Effector CD4-positive, alpha-beta T cell (primary cell): Measurements from ENCODE around the gene MOSPD2.

Source experiments
- DNase-seq: peaks from one replicate; pipeline ENCODE4 v3.0.0-alpha.2; 2020

MOSPD2 gene

DNA sequence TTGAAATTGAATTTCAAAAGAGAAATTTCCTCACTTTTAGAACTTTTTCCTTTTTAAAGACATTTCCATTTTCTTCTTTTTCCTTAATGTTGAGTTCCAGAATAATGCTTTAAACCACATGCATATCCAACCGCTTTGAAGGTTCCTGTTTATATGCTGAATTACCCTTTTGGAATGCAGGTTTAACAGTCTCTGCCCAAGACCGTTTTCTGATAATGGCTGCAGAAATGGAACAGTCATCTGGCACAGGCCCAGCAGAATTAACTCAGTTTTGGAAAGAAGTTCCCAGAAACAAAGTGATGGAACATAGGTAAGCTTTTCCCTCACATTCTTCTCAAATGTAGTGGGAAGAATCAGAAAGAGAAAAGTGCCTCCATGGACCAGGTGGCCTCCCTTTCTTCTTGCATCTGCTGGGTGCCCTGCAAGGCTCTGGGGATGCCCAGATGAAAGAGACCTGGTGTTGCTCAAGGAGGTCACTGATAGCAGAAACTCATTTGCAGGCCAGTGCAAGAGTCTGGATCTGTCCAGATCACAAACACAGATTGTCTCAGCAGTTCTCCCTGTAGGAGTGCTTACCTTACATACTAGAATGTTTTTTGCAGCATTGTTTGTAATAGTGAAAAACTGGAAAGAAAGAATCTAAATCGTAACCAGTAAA lies 42.9 kb downstream of the MOSPD2 start:
- no peak for DNase-seq

DNA sequence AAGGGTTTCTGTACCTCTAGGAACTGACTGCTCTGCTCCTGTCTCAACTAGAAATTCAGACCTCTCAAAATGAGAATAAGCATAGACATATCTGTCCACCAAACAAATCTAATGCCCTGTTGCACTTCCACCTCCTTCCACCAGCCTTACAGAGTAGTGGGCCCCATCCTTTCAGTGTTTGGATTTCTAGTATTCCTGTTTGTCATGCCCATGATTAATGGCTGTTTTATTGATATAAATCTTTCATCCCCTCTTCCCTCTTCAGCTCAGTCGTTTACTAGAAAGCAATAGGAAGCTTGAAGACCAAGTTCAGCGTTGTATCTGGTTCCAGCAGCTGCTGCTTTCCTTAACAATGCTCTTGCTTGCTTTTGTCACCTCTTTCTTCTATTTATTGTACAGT lies 46.2 kb downstream of the MOSPD2 start:
- no peak for DNase-seq

DNA sequence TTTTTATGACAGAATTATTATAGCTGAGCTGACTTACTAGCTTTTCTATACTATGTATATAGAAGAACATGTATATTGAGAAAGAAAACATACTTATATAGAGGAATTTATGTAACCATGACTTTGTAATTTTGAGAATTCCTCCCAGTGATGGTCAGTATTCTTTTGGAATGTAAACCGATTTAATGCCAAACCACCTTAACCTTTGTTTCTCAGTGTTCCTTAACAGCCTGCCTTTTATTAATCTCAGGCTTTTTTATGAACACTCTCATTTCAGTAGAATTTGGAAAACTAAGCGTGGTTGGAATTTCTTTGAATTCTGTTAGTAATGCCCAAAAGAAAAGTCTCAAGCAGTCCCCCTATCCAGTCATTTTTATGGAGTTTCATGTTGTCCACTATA lies 47.0 kb downstream of the MOSPD2 start:
- no peak for DNase-seq

DNA sequence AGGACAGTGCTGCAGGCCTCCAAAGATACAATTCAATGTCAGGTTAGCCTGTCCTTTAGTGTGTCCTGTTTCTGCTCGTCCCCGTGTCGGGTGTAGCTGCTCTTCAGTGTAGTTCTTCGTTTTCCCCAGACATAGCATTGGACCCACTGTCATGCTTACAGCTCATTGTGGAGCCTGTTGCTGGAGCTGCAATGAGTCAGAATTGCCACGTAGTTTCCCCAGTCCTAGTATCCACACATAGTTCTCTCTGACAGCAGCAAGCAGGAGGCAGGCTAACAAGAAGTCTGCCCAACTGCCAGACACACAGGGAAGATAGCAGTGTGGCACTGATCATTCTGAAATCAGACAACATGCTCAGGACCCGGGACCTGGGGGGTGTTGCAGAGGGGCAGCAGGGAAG lies 49.2 kb downstream of the MOSPD2 start:
- no peak for DNase-seq

DNA sequence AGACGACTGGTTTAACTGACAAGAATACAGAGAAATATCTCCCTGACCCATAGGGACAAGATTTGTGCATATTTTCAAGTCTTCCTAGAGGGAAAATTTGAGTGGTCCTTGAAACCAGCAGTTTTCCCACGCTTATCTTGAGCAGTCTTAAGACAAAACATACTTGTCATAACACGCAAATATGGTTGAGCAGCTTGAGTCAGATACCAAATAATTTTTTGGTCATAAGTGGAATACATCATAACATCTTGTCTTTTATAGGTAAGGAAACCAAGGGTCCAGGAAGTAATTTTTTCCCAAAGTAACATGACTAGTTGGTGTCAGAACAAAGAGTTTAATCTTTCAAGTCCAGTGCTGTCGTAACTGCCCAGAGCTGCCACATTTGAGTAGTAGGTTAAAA lies 50.5 kb downstream of the MOSPD2 start:
- DNase-seq: no peak

DNA sequence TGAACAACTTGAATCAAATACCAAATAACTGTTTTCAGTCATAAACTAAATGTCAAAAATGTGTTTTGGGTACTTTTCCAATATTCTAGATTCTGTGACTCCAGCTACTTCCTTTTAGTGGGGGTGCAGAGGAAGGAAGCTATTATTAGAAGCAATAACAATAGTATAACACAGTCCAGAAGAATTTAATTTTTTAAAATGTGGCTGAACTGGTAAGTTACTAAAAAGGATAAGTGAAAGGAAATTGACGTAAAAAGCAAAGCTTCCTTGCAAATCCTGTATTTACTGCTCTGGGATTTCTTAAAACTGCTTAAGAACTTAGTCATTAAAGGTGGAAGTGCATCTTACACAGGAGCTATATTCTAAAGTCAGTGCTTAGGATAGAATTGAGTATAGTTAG lies 53.2 kb downstream of the MOSPD2 start:
- DNase-seq: no peak

DNA sequence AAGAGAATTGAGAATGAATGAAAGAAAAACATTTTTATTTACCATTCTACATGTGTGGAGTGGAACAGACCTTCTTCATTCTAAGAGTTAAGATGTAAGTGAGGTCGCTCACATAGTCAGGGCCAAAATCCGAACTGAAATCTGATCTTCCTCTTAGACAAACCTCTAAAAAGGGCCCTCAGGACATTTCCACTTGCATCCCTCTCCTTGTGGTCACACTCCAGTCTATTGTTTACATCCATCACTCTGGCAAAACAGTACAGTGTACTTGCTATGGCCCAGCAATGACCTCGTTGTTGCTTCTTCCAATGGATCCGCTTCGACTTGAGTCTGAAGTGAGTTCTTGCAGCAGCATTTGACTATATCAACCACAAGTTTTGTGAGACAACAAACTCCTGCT lies 54.2 kb downstream of the MOSPD2 start:
- no peak for DNase-seq

DNA sequence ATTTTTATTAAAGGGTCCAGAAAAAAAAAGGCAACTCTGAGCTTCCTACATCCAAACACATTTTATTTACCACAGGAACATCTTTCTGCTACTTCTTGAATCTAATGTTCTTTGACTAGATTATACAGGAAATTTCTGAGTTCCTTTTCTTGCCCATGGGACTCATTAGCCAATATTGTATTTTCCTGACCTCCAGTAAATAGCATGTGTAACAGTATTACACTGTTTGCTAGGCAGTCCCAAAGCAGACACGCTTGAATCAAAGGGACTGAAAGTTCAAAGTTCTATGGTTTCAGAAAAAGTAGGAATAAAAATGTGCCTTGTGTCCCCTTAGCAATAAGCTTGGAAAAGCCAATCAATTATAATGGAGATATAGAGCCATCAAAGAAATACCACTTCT lies 57.4 kb downstream of the MOSPD2 start:
- DNase-seq: no peak

DNA sequence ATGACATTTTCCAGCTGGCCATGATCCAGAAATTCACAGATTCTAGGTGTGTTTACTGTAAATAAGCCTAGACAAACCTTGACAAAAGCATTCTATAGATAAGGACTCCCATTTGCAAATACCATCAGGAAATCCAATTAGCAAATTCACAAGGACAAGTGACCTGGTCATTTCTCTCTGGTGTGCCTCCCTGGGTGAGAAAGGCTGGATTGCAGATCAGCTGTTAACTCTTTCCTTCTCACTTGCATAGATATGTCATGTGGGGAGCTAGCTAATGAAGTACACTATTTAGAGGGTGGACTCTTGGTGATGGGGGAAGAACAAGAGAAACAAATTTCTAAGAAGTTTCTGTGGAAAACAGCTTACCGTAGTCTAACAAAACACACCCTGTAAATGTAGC lies 58.9 kb downstream of the MOSPD2 start:
- DNase-seq: no peak

DNA sequence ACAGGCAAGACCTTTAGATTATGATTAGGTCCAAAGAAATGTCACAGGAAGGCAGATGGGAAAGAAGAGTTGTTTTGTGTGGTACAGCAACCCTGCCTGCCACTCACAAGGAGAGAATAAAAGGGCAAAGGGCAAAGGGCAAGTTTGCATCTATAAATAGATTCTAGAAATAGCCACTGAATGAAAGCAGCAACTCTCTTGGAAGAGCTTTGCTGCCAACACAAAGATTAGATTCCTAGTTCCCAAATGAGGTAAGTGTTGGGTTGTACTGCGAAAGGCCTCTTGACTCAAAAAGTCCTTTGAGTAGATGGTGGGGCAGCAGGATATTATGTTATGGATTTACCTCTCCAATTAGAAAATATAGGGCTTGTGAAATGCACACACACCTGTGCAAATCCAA lies 61.2 kb downstream of the MOSPD2 start:
- no peak for DNase-seq

DNA sequence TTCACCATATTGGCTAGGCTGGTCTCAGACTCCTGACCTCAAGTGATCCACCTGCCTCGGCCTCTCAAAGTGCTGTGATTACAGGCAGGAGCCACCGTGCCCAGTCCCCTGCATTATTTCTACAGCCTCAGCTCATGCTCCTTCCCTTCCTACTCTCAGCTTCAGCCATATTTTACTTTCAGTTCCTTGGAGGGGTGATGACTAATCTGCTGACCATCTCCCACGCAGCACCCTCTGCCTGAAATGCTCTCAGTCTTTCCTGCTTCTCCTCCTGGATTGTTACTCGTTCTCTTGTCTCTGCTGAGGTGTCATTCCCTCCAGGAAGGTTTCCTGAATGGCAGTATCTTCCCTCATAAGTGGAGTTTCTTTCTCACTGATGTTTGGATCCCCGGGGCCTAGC lies 63.3 kb downstream of the MOSPD2 start:
- DNase-seq: no peak

DNA sequence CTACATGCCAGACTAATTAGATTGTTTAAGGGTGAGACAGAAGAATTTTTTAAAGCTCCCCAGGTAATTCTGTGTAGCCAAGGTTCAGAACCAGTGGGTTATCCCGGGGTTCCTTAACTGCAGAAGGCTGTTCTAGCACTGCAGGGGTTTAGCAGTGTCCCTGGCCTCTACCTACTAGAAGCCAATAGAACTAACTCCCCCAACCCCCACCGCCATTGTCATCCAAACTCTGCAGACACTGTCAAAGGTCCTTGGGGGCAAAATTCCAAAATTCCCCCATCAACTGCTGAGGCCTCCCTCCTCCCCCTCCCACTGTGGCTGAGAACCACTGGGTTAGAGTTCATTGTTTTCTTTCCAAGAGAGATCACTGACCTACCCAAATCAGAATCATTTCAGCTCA lies 66.4 kb downstream of the MOSPD2 start:
- no peak for DNase-seq

DNA sequence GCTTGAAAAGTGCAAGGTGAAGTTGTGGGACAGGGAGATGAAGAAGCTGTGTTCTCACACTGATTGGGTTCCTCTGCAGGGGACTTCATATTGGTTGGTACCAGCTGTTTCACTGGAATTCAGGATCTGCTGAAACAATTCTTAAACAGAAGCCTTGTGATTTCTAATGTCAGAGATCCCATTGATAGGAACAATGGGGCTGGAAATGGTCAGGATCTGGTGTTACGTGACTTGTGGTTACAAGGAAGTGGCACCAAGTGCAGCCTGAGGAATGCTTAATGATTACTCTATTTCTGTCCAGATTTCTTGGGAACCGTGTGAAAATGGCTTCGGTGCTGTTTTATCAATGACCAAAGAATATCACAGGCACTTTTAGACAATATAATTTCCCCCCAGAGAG lies 68.1 kb downstream of the MOSPD2 start:
- no peak for DNase-seq

DNA sequence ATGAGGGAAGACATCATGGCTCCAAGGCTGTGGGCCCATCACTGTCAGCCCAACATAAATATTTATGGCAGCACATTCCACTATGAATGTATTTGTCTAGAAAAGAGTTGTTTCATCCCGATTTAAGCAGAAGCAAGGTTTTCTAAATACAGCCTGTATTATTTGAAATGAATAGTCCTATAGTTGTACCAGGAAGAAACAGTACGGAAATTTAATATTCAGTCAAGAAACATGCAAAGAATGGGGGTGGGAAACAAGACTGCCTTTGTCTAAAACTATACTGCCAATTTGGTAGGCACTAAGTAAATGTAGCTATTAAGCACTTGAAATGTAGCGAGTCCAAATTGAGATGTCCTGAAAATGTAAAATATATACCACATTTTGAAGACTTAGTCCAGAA lies 69.1 kb downstream of the MOSPD2 start:
- DNase-seq: no peak

DNA sequence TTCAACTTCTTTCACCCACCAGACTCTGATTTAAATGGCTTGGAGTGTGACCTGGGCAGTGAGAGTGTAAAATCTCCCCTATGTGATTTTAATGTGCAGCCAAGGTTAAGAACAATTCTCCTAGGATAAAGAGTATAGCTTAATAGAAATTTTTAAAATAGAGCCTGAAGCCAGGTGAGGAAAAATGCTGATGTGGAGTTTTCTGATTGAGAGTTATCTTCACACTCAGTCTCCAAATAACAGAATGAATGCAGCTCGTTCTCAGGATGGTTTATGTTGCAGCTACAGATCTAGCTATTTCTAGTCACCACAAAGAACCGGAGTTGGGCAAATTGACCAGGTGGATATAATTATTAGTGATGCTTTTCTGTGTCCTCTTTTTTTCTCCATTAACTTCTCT lies 70.7 kb downstream of the MOSPD2 start:
- no peak for DNase-seq

DNA sequence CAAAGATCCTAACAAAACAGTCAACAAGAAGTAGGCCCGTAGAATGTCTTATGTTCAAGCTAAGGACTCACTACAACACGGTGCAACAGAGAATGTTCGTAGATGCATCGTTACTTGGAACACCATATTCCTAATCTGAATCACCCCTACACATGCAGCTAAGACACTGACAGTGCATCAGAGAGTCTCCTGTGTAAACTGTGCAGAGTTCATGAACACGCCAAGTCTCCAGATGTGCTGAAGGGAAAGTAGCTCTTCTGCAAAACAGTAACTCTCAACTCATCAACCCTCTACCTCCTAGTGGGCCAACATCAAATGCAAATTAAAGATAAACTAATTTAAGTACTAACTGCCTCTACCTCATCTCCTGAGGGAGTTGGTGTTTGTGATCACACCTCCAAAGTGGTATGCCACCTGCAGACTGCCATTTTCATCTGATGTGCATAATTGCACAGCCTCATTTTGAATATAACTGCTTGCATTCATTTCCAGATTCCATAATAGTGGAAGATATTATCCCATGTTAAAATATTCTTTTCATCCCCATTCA lies 73.5 kb downstream of the MOSPD2 start:
- no peak for DNase-seq

DNA sequence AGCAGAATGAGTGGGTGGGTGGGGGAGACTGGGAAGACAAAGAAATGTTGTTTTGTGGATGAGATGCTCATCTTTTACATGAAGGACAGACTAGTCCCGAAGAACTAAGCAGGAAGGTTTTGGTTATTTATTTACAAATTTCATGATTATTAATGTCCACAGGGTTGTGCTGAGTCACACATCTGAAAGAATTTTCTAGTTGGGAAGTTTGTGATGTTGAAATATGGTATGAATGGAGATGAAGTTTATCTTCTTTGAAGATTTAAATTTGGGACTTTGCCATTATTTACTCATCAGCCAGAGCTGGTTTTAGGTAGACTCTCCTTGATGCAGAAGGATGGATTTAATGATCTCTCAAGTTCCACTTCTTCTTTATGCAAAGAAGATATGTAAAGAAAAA lies 75.5 kb downstream of the MOSPD2 start:
- no peak for DNase-seq

DNA sequence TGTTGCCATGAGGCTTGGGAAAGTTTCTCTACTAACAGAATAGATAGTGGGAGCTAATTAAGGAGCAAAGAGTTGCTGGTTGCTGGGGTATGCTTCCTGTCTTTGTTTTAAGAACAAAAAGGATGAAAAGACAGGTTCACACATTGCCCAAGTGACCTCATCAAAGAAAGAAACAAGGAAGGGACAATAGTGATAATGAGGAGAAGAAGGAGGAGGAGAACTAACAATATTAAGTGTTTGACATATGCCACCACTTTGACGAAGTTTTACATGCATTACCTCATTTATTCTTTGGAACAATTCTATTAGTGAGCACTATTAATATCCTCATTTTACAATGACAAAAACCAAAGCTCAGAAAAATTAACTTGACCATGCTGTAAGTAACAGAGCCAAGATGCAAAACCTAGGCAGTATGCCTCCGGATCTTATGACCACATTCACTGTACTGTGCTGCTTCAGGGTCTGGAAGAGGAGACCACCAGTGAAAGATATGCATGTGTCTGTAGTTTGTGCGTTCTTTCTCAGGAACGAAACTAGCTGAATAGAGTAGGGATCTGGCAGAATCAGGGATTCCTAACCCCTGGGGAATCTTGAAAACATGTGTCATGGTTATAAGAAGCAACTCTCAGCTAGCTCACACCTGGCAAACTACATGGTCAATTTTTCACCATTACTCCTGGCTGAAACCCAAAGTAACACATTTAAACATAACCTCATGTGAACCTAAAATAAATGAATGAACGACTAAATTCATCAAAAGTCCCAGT lies 83.8 kb downstream of the MOSPD2 start:
- DNase-seq: no peak

DNA sequence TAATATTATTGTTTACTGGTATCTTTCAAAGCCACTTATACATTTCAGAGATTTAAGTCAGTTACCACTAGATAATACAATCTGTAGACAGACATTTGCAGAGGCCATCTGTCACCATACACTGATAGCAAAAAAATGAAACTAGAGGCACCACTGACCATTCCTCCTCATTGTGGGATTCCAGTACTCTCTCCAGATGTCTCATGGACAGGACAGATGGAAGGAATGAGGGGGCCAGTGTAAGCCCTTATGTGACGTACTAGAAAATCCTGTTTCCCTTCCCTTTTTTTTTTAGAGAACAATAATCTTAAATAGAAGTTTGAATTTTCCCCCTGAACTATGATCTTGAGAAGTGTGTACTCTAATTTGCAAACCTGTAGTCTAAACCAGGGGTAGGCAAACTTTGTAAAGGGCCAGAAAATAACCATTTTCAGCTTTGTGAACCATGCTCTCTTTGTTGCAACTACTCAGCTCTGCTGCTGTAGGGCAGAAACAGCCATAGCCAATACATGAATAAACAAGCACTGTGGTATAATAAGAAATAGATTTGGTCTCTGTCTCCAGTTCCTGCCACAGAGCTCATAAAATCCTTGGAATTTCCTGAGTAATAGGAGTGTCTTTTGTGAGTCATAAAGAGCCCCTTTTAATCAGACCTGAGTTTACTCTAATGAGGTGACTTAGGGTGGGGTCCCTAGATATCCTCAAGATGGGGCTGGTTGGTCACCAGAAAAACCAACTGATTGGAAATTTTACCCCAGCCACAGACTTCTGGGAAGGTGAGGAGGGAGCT lies 90.4 kb downstream of the MOSPD2 start:
- no peak for DNase-seq

DNA sequence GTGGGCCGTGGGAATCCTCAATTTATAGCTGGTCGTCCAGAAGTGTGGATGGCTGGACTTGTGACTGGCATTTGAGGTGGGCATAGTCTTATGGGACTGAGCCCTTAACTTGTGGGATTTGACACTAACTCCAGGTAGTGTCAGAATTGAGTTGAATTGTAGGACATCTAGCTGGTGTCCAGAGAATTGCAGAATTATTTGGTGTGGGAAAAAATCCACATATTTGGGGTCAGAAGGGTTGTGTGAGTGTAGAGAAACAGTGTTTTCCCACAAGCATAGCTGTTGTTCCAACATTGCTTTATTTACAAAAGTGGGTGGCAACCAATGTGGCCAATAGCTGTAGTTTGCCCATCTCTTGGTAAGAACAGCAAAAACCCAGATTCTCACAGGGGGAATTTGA lies 91.3 kb downstream of the MOSPD2 start:
- DNase-seq: no peak
